ENCODE measurements around the gene NSMF.

Gene NSMF

GRCh38 chr9:137491735-137492432 is 32.8 kb upstream of the NSMF start:
- no peak for DNase-seq (ENCODE audit: low read depth in 3 of 3)

GRCh38 chr9:137490532-137491186 is 31.5 kb upstream of the NSMF start:
- DNase-seq (ENCODE audit: low read depth in 3 of 3) = no peak

GRCh38 chr9:137488906-137489305 is 29.8 kb upstream of the NSMF start:
- no peak for DNase-seq (ENCODE audit: low read depth in 3 of 3)

- no peak for DNase-seq (ENCODE audit: low read depth in 3 of 3)
These were observed 29.2 kb upstream of the NSMF start for GRCh38 chr9:137488327-137488653.

GRCh38 chr9:137487454-137488326 is 28.6 kb upstream of the NSMF start:
- DNase-seq (ENCODE audit: low read depth in 3 of 3) = no peak

GRCh38 chr9:137486545-137487453 is 27.7 kb upstream of the NSMF start:
- no peak for DNase-seq (ENCODE audit: low read depth in 3 of 3)

GRCh38 chr9:137486141-137486490 is 27.0 kb upstream of the NSMF start:
- no peak for DNase-seq (ENCODE audit: low read depth in 3 of 3)

GRCh38 chr9:137485343-137486140 is 26.4 kb upstream of the NSMF start:
- DNase-seq (ENCODE audit: low read depth in 3 of 3) = no peak

- no peak for DNase-seq (ENCODE audit: low read depth in 3 of 3)
These were observed 25.6 kb upstream of the NSMF start for GRCh38 chr9:137484551-137485315.

GRCh38 chr9:137482094-137482781 is 23.1 kb upstream of the NSMF start:
- no peak for DNase-seq (ENCODE audit: low read depth in 3 of 3)

- DNase-seq (ENCODE audit: low read depth in 3 of 3) = no peak
These were observed 21.9 kb upstream of the NSMF start for GRCh38 chr9:137480686-137481683.

GRCh38 chr9:137479892-137480685 is 21.0 kb upstream of the NSMF start:
- DNase-seq (ENCODE audit: low read depth in 3 of 3) = no peak

GRCh38 chr9:137478962-137479861 is 20.1 kb upstream of the NSMF start:
- DNase-seq (ENCODE audit: low read depth in 3 of 3) = no peak

GRCh38 chr9:137478613-137478961 is 19.5 kb upstream of the NSMF start:
- no peak for DNase-seq (ENCODE audit: low read depth in 3 of 3)

- no peak for DNase-seq (ENCODE audit: low read depth in 3 of 3)
These were observed 18.9 kb upstream of the NSMF start for GRCh38 chr9:137477778-137478612.

GRCh38 chr9:137476856-137477255 is 17.7 kb upstream of the NSMF start:
- no peak for DNase-seq (ENCODE audit: low read depth in 3 of 3)

Data from stimulated activated CD4-positive, alpha-beta T cell treated with anti-CD3 and anti-CD28 coated beads, TNF-alpha, amount 100 ng/mL, for 48 hours (primary cell).